Motor neuron (in vitro differentiated cells): Measurements from ENCODE around the gene UTS2R. TPM values are rescaled to one million over a fixed set of nuclear protein-coding genes. Genes with fewer than 3 reads are reported as not detected.
A peak's percentile ranks its signal among the peaks of the same experiment; 100 is the strongest.
"Not testable (repeated sequence)": the region's sequence is repeated elsewhere in the genome, so short reads cannot be mapped to it uniquely, and the experiment has no call there.

ENCODE experiments used
- ATAC-seq, 8 experiments: fragments of 200-7000 bp; cut with Tn5 transposase; replicated peaks in 6 of 8; 2 replicates each; pipeline ENCODE4 v1.8.0; 2021; ENCODE audit warnings: mild to moderate bottlenecking in 8 of 8, moderate library complexity in 8 of 8
- H3K27ac ChIP-seq, 2 donors: fragments of 250-450 bp; sonication (Bioruptor Pico); 2 replicates each; pipeline ENCODE4 v1.9.0; 2021; ENCODE audit warnings: antibody characterized with exemption in 2 of 2, mild to moderate bottlenecking in 2 of 2, moderate library complexity in 1 of 2
- H3K4me1 ChIP-seq, 2 donors: fragments of 250-450 bp; sonication (Bioruptor Pico); replicated peaks in 1 of 2; 2 replicates each; pipeline ENCODE4 v1.6.1; 2021; ENCODE audit warnings: antibody characterized with exemption in 2 of 2, mild to moderate bottlenecking in 2 of 2, moderate library complexity in 1 of 2
- H3K4me3 ChIP-seq, 5 donors: fragments of 250-450 bp; sonication (Bioruptor Pico); 2 replicates each; pipeline ENCODE4 v1.9.0; 2021; ENCODE audit warnings: antibody characterized with exemption in 5 of 5, mild to moderate bottlenecking in 5 of 5, moderate library complexity in 4 of 5
- WGBS, 10 experiments: fragments of 450-650 bp; shearing (Covaris generic); methylation state at CpG; one replicate each; pipeline ENCODE4 v1.0.0; 2022; 5-methylcytosine and 5-hydroxymethylcytosine counted together
- in situ Hi-C, 9 experiments: fragments of 400-800 bp; cut with MboI; loops; one replicate each; pipeline ENCODE4 v1.15.0; 2021; ENCODE audit warnings: low sequenced_read_pairs in 9 of 9, low pct_unique_long_range_greater_than_20kb in 2 of 9; ENCODE audit not compliant: unreplicated experiment in 9 of 9
- total RNA-seq, 8 experiments: library from RNA; unstranded; fragments of 300-600 nt; gene quantifications; 2 replicates each; pipeline versions ENCODE4 v1.2.3 to v1.2.4, GENCODE V29; 2022

The UTS2R gene
- total RNA-seq, 8 experiments from 2014 or later = 0.11 to 0.43 (median 0.13) TPM; not detected in 5

GRCh38 chr17:82377294-82377693 lies 5.7 kb downstream of the UTS2R start:
- ATAC-seq, in situ Hi-C loops: not testable (repeated sequence)
- 0 to 65% (median 13%) methylated on average over 1 to 2 of the region's 5 CpGs; no CpG with 5 or more reads in 2 of the 10 experiments for WGBS, 10 experiments

GRCh38 chr17:82377924-82378740 lies 6.6 kb downstream of the UTS2R start:
- H3K27ac ChIP-seq = no peak overlapping the region
- ATAC-seq = no peak
- in situ Hi-C loops = no loop called here
- H3K4me1 ChIP-seq = peaks cover 7 to 8% of the 10 kb centered on the region in 2 donors
- H3K4me3 ChIP-seq = no peak overlapping the region
- WGBS, 10 experiments = 60 to 91% (median 80%) methylated on average over 1 to 10 of the region's 31 CpGs; no CpG with 5 or more reads in 3 of the 10 experiments

More at GRCh38 chr17:82377294-82377693, 5.7 kb downstream of the UTS2R start:
- not testable (repeated sequence) for H3K27ac ChIP-seq, H3K4me3 ChIP-seq
- peaks cover 9 to 11% of the 10 kb centered on the region in 2 donors for H3K4me1 ChIP-seq

- Histone ChIP-seq H3K27ac (no peak overlapping the region), H3K4me3 (no peak overlapping the region), H3K4me1 (peaks cover 10 to 11% of the 10 kb centered on the region in 2 donors)
- 20 to 100% (median 64%) methylated on average over 1 to 4 of the region's 10 CpGs; no CpG with 5 or more reads in 6 of the 10 experiments for WGBS, 10 experiments
- in situ Hi-C loops = no loop called here
- ATAC-seq = no peak
These were observed 7.1 kb downstream of the UTS2R start for GRCh38 chr17:82378741-82379021.

- 22 to 100% (median 76%) methylated on average over 1 to 17 of the region's 23 CpGs for WGBS, 10 experiments
- in situ Hi-C loops = no loop called here
- peak in 1 of 8 experiments; percentile 56 for ATAC-seq
- Histone ChIP-seq H3K27ac (no peak overlapping the region), H3K4me1 (peaks cover 22 to 25% of the 10 kb centered on the region in 2 donors), H3K4me3 (no peak overlapping the region)
These were observed 9.5 kb downstream of the UTS2R start for GRCh38 chr17:82380860-82381702.

GRCh38 chr17:82381703-82382009 lies 10.1 kb downstream of the UTS2R start:
- H3K27ac ChIP-seq, ATAC-seq, in situ Hi-C loops, H3K4me3 ChIP-seq: not testable (repeated sequence)
- 82 to 100% methylated on average over 1 to 2 of the region's 10 CpGs; no CpG with 5 or more reads in 8 of the 10 experiments for WGBS, 10 experiments
- peaks cover 25 to 29% of the 10 kb centered on the region in 2 donors for H3K4me1 ChIP-seq

- H3K4me3 ChIP-seq, in situ Hi-C loops, ATAC-seq, H3K27ac ChIP-seq: not testable (repeated sequence)
- peaks cover 25 to 27% of the 10 kb centered on the region in 2 donors for H3K4me1 ChIP-seq
- WGBS, 10 experiments = 50 to 100% (median 80%) methylated on average over 1 to 5 of the region's 21 CpGs; no CpG with 5 or more reads in 2 of the 10 experiments
These were observed 10.8 kb downstream of the UTS2R start for GRCh38 chr17:82382220-82382932.

DNA sequence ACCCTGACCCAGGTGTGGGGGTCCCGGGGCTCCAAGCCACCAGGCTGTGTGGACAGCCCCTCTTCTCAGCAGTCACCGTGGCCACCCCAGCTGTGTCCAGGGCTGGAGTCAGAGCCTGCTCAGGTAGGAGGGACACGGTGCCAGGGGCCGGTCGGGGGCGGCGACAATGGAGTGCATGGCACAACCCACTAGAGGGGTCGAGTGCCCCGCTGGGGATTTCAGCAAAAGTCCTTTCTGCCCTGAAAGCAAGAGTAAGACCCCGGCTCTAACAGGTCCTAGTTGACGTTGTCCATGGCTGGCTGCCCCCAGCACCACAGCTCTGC lies 11.3 kb downstream of the UTS2R start:
- in situ Hi-C loops = no loop called here
- ATAC-seq = no peak
- H3K27ac ChIP-seq = no peak overlapping the region
- no CpG with 5 or more reads among the region's 11 CpGs for WGBS, 10 experiments
- H3K4me1 ChIP-seq = peaks cover 25 to 27% of the 10 kb centered on the region in 2 donors
- no peak overlapping the region for H3K4me3 ChIP-seq

DNA sequence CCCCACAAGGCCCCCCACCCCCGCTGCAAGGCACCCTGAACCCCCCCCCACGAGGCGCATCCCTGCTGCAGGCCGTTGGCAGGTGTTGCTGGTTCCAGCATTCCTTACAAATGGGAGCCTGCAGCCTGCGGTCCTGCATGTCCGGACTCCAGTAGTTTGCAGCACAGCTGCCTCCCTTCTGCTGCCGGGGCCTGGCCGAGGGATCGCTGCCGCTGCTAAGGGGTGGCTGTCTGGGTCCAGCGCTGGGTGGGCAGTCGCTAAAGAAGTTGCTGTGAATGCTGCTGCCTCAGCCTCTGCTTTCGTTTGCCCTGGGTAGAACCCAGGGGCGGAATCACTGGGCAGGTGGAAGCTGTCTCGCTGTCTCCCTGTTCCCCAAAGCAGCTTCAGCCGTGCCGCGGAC lies 11.8 kb downstream of the UTS2R start:
- in situ Hi-C loops = no loop called here
- WGBS, 10 experiments = 57 to 100% (median 68%) methylated on average over 2 to 5 of the region's 18 CpGs; no CpG with 5 or more reads in 7 of the 10 experiments
- ATAC-seq = no peak
- H3K4me3 ChIP-seq = no peak overlapping the region
- no peak overlapping the region for H3K27ac ChIP-seq
- peaks cover 25 to 27% of the 10 kb centered on the region in 2 donors for H3K4me1 ChIP-seq

- no CpG with 5 or more reads among the region's 22 CpGs for WGBS, 10 experiments
- no peak for ATAC-seq
- Histone ChIP-seq H3K4me3 (no peak overlapping the region), H3K4me1 (peaks cover 25 to 27% of the 10 kb centered on the region in 2 donors), H3K27ac (no peak overlapping the region)
- in situ Hi-C loops = no loop called here
These were observed 12.6 kb downstream of the UTS2R start for GRCh38 chr17:82384051-82384729.

GRCh38 chr17:82384730-82385481 lies 13.3 kb downstream of the UTS2R start:
- H3K4me1 ChIP-seq = peaks cover 20 to 23% of the 10 kb centered on the region in 2 donors
- ATAC-seq = peak in 1 of 8 experiments; percentile 3
- 53% methylated on average over 7 of the region's 26 CpGs; no CpG with 5 or more reads in 9 of the 10 experiments for WGBS, 10 experiments
- H3K27ac ChIP-seq = no peak overlapping the region
- H3K4me3 ChIP-seq = no peak overlapping the region
- in situ Hi-C loops = no loop called here

DNA sequence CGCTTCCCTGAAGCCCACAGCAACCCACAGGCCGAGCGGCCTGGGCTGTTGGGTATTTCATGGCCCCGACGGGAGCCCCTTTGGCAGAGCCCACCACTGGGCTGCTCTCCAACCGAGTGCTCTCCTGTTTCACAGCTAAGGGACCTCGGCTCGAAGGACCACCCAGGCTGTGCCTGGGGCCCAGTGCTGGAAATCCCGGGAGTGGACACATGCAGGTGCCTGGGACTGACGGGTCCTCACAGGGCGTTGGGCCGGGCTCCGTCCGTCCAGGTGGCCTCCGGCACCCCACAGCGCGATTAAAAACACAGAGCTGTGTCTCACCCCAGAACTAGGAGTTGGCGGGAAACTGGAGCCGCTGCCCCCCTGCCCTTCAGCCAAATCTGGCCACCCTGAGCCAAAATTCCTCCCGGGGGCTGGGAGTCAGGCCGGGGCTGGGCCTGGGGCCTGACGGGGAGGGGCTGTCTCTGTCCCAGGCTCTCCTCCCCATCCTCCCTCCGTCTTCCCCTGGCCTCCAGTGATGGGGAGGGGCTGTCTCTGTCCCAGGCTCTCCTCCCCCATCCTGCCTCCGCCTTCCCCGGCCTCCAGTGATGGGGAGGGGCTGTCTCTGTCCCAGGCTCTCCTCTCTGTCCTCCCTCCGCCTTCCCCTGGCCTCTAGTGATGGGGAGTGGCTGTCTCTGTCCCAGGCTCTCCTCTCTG lies 14.1 kb downstream of the UTS2R start:
- in situ Hi-C loops = no loop called here
- ATAC-seq = peak in 5 of 8 experiments; percentile 28 to 50 (median 42)
- Histone ChIP-seq H3K27ac (peak overlapping the region in 1 of 2 donors; percentile 53), H3K4me3 (no peak overlapping the region), H3K4me1 (peaks cover 17 to 23% of the 10 kb centered on the region in 2 donors)
- no CpG with 5 or more reads among the region's 26 CpGs for WGBS, 10 experiments
